Naive thymus-derived CD8-positive, alpha-beta T cell (primary cell): ENCODE measurements around the gene STT3B. TPM values are rescaled to one million over a fixed set of nuclear protein-coding genes. Genes with fewer than 3 reads are reported as not detected.
"Not testable (repeated sequence)": the region's sequence is repeated elsewhere in the genome, so short reads cannot be mapped to it uniquely, and the experiment has no call there.

Source experiments
- ATAC-seq, 2 donors: fragments of 150-1000 bp; cut with Tn5 transposase in 1 of 2; sonication (Bioruptor Pico), chemical (Tn5 transposase) in 1 of 2; 1 replicate in 1 of 2; 2 replicates in 1 of 2; pipeline ENCODE4 v1.10.0; 2021; ENCODE audit warnings: mild to moderate bottlenecking in 2 of 2, moderate library complexity in 2 of 2
- POLR2A ChIA-PET: fragments of 350-600 bp; sonication (Branson Sonifier 250); formaldehyde crosslinking; loops from one replicate; lab custom pipeline; 2021; ENCODE audit warnings: antibody characterized with exemption; lab: Charles Lee
- DNase-seq, 10 donors: peaks; one replicate each; pipeline versions ENCODE4 v3.0.0 to v3.0.0-alpha.2; 2020 to 2022
- H3K27ac Mint-ChIP-seq, 10 donors: one replicate each; pipeline ENCODE4 v1.8.0; 2020 to 2022; ENCODE audit warnings: mild to moderate bottlenecking in 10 of 10, mixed read lengths in 10 of 10, moderate library complexity in 4 of 10, inconsistent platforms in 1 of 10
- H3K27me3 Mint-ChIP-seq, 5 donors: one replicate each; pipeline ENCODE4 v1.8.0; 2021 to 2022; ENCODE audit warnings: mixed read lengths in 5 of 5
- H3K36me3 Mint-ChIP-seq, 3 donors: one replicate each; pipeline ENCODE4 v1.8.0; 2020 to 2022; ENCODE audit warnings: mixed read lengths in 3 of 3, mild to moderate bottlenecking in 2 of 3, inconsistent platforms in 1 of 3
- H3K4me1 Mint-ChIP-seq, 4 donors: one replicate each; pipeline ENCODE4 v1.8.0; 2021 to 2022; ENCODE audit warnings: mixed read lengths in 4 of 4
- H3K4me3 Mint-ChIP-seq, 10 donors: one replicate each; pipeline ENCODE4 v1.8.0; 2020 to 2022; ENCODE audit warnings: mild to moderate bottlenecking in 10 of 10, mixed read lengths in 10 of 10, moderate library complexity in 6 of 10, inconsistent platforms in 1 of 10
- H3K9me3 Mint-ChIP-seq, 9 donors: one replicate each; pipeline ENCODE4 v1.8.0; 2020 to 2022; ENCODE audit warnings: mixed read lengths in 9 of 9, mild to moderate bottlenecking in 3 of 9, inconsistent platforms in 1 of 9, moderate library complexity in 1 of 9
- polyA plus RNA-seq, 3 donors: library from polyadenylated mRNA; unstranded; fragments of 300-500 nt; fragmentation: Illumina TruSeq; gene quantifications; one replicate each; pipeline ENCODE4 v1.2.3, GENCODE V29; 2021
- total RNA-seq, 8 experiments: library from RNA in 2 of 8; stranded (reverse) in 2 of 8; gene quantifications; one replicate each; pipeline ENCODE4 v1.2.3 and lab custom pipeline; 2021 to 2026

The STT3B gene
- total and polyA plus RNA-seq, 5 experiments from 2014 or later = 85.1 to 108 (median 103) TPM

- Mint-ChIP-seq H3K27me3 (no peaks in the 10 kb centered on the region), H3K4me1 (peaks cover 20 to 53% (median 33%) of the 10 kb centered on the region in 4 donors), H3K4me3 (peak overlapping the region in 1 of 10 donors; percentile 15), H3K36me3 (peaks cover 5 to 44% (median 5%) of the 10 kb centered on the region in 3 donors), H3K27ac (peak overlapping the region in 4 of 10 donors; percentile 8 to 64 (median 18)), H3K9me3 (no peaks in the 10 kb centered on the region)
- ATAC-seq = no peak
- POLR2A ChIA-PET = no interaction called here
- DNase-seq = no peak
Measured at GRCh38 chr3:31576521-31576920, 43.8 kb downstream of the STT3B start.

GRCh38 chr3:31577232-31577631 is 44.5 kb downstream of the STT3B start:
- no peak for DNase-seq
- no peaks in the 10 kb centered on the region for H3K9me3 Mint-ChIP-seq
- ATAC-seq = no peak
- POLR2A ChIA-PET = no interaction called here
- H3K4me3 Mint-ChIP-seq = no peak overlapping the region
- no peaks in the 10 kb centered on the region for H3K27me3 Mint-ChIP-seq
- H3K27ac Mint-ChIP-seq = peak overlapping the region in 2 of 10 donors; percentile 44 to 48
- H3K36me3 Mint-ChIP-seq = peaks cover 11 to 52% (median 12%) of the 10 kb centered on the region in 3 donors
- peaks cover 25 to 57% (median 39%) of the 10 kb centered on the region in 4 donors for H3K4me1 Mint-ChIP-seq

GRCh38 chr3:31579828-31580227 is 47.1 kb downstream of the STT3B start:
- no peaks in the 10 kb centered on the region for H3K27me3 Mint-ChIP-seq
- peaks cover 29 to 74% (median 32%) of the 10 kb centered on the region in 3 donors for H3K36me3 Mint-ChIP-seq
- peaks cover 33 to 68% (median 58%) of the 10 kb centered on the region in 4 donors for H3K4me1 Mint-ChIP-seq
- no peak overlapping the region for H3K27ac Mint-ChIP-seq
- DNase-seq (no peak), ATAC-seq (no peak)
- peaks cover 0 to 11% (median 0%) of the 10 kb centered on the region in 9 donors for H3K9me3 Mint-ChIP-seq
- H3K4me3 Mint-ChIP-seq = no peak overlapping the region
- POLR2A ChIA-PET = no interaction called here

GRCh38 chr3:31580645-31581044 is 47.9 kb downstream of the STT3B start:
- Mint-ChIP-seq H3K4me3 (no peak overlapping the region), H3K4me1 (peaks cover 27 to 64% (median 59%) of the 10 kb centered on the region in 4 donors), H3K9me3 (peaks cover 0 to 15% (median 0%) of the 10 kb centered on the region in 9 donors), H3K27ac (peak overlapping the region in 1 of 10 donors; percentile 29), H3K36me3 (peaks cover 34 to 78% (median 38%) of the 10 kb centered on the region in 3 donors), H3K27me3 (no peaks in the 10 kb centered on the region)
- ATAC-seq (no peak), DNase-seq (no peak)
- POLR2A ChIA-PET = interaction anchor here (0.7 kb wide), 1 partner anchor 57 kb away, joined by 3 read pairs; no protein-coding TSS in a partner anchor

- Mint-ChIP-seq H3K4me1 (peaks cover 24 to 72% (median 62%) of the 10 kb centered on the region in 4 donors), H3K4me3 (peak overlapping the region in 5 of 10 donors; percentile 1 to 58 (median 8)), H3K27me3 (no peaks in the 10 kb centered on the region), H3K27ac (peak overlapping the region in 7 of 10 donors; percentile 3 to 76 (median 64)), H3K9me3 (peaks cover 0 to 25% (median 0%) of the 10 kb centered on the region in 9 donors), H3K36me3 (peaks cover 43 to 85% (median 49%) of the 10 kb centered on the region in 3 donors)
- ATAC-seq = no peak
- POLR2A ChIA-PET = no interaction called here
- no peak for DNase-seq
Measured at GRCh38 chr3:31581660-31582059, 48.9 kb downstream of the STT3B start.

- H3K9me3 Mint-ChIP-seq = peaks cover 4 to 78% (median 32%) of the 10 kb centered on the region in 9 donors
- H3K36me3 Mint-ChIP-seq = peaks cover 75 to 85% (median 85%) of the 10 kb centered on the region in 3 donors
- POLR2A ChIA-PET = interaction anchor here (1.4 kb wide), 1 partner anchor 56 kb away, joined by 4 read pairs; the partner anchor contains the start of gene STT3B
- no peak overlapping the region for H3K27ac Mint-ChIP-seq
- no peak overlapping the region for H3K4me3 Mint-ChIP-seq
- ATAC-seq (no peak), DNase-seq (no peak)
- H3K4me1 Mint-ChIP-seq = peaks cover 10 to 46% (median 39%) of the 10 kb centered on the region in 4 donors
- H3K27me3 Mint-ChIP-seq = no peaks in the 10 kb centered on the region
Measured at GRCh38 chr3:31589228-31589627, 56.5 kb downstream of the STT3B start.

GRCh38 chr3:31590650-31591049 is 57.9 kb downstream of the STT3B start:
- POLR2A ChIA-PET = interaction anchor here (1.4 kb wide), 1 partner anchor 58 kb away, joined by 4 read pairs; the partner anchor contains the start of gene STT3B
- no peaks in the 10 kb centered on the region for H3K27me3 Mint-ChIP-seq
- no peak for DNase-seq
- no peak overlapping the region for H3K4me3 Mint-ChIP-seq
- peaks cover 15 to 60% (median 50%) of the 10 kb centered on the region in 4 donors for H3K4me1 Mint-ChIP-seq
- H3K27ac Mint-ChIP-seq = no peak overlapping the region
- ATAC-seq = no peak
- peaks cover 4 to 72% (median 32%) of the 10 kb centered on the region in 9 donors for H3K9me3 Mint-ChIP-seq
- H3K36me3 Mint-ChIP-seq = peaks cover 80 to 92% (median 90%) of the 10 kb centered on the region in 3 donors

GRCh38 chr3:31592764-31593163 is 60.0 kb downstream of the STT3B start:
- peaks cover 4 to 59% (median 32%) of the 10 kb centered on the region in 9 donors for H3K9me3 Mint-ChIP-seq
- DNase-seq = no peak
- POLR2A ChIA-PET = no interaction called here
- H3K27me3 Mint-ChIP-seq = no peaks in the 10 kb centered on the region
- H3K36me3 Mint-ChIP-seq = peaks cover 69 to 90% (median 76%) of the 10 kb centered on the region in 3 donors
- ATAC-seq = no peak
- peaks cover 22 to 57% (median 54%) of the 10 kb centered on the region in 4 donors for H3K4me1 Mint-ChIP-seq
- H3K27ac Mint-ChIP-seq = peak overlapping the region in 1 of 10 donors; percentile 24
- H3K4me3 Mint-ChIP-seq = peak overlapping the region in 2 of 10 donors; percentile 2 to 64

- POLR2A ChIA-PET = no interaction called here
- Mint-ChIP-seq H3K4me1 (peaks cover 18 to 54% (median 51%) of the 10 kb centered on the region in 4 donors), H3K36me3 (peaks cover 51 to 87% (median 57%) of the 10 kb centered on the region in 3 donors), H3K9me3 (peaks cover 0 to 25% (median 13%) of the 10 kb centered on the region in 9 donors), H3K27me3 (no peaks in the 10 kb centered on the region), H3K27ac (peak overlapping the region in 7 of 10 donors; percentile 5 to 84 (median 31)), H3K4me3 (no peak overlapping the region)
- ATAC-seq = no peak
- no peak for DNase-seq
Measured at GRCh38 chr3:31596176-31596575, 63.5 kb downstream of the STT3B start.

- ATAC-seq (no peak), DNase-seq (no peak)
- POLR2A ChIA-PET = no interaction called here
- Mint-ChIP-seq H3K4me3 (no peak overlapping the region), H3K9me3 (peaks cover 0 to 23% (median 7%) of the 10 kb centered on the region in 9 donors), H3K36me3 (peaks cover 40 to 86% (median 54%) of the 10 kb centered on the region in 3 donors), H3K27ac (peak overlapping the region in 1 of 10 donors; percentile 19), H3K4me1 (peaks cover 14 to 27% (median 24%) of the 10 kb centered on the region in 4 donors), H3K27me3 (no peaks in the 10 kb centered on the region)
Measured at GRCh38 chr3:31600431-31600830, 67.7 kb downstream of the STT3B start.

GRCh38 chr3:31605333-31605732 is 72.6 kb downstream of the STT3B start:
- POLR2A ChIA-PET, DNase-seq, H3K4me3 Mint-ChIP-seq, ATAC-seq, H3K27me3 Mint-ChIP-seq: not testable (repeated sequence)
- Mint-ChIP-seq H3K27ac (peak overlapping the region in 3 of 10 donors; percentile 37 to 70 (median 38)), H3K36me3 (peaks cover 52 to 84% (median 78%) of the 10 kb centered on the region in 3 donors), H3K9me3 (peaks cover 0 to 50% (median 19%) of the 10 kb centered on the region in 9 donors), H3K4me1 (peaks cover 15 to 44% (median 35%) of the 10 kb centered on the region in 4 donors)

- Mint-ChIP-seq H3K27ac (no peak overlapping the region), H3K4me1 (peaks cover 15 to 49% (median 40%) of the 10 kb centered on the region in 4 donors), H3K9me3 (peaks cover 0 to 50% (median 19%) of the 10 kb centered on the region in 9 donors), H3K36me3 (peaks cover 52 to 82% (median 72%) of the 10 kb centered on the region in 3 donors), H3K4me3 (peak overlapping the region in 1 of 10 donors; percentile 6), H3K27me3 (no peaks in the 10 kb centered on the region)
- ATAC-seq (no peak), DNase-seq (no peak)
- POLR2A ChIA-PET = no interaction called here
Measured at GRCh38 chr3:31606453-31606852, 73.7 kb downstream of the STT3B start.

GRCh38 chr3:31610700-31611275 is 78.1 kb downstream of the STT3B start:
- H3K4me3 Mint-ChIP-seq = peak overlapping the region in 1 of 10 donors; percentile 27
- POLR2A ChIA-PET = no interaction called here
- peaks cover 26 to 78% (median 60%) of the 10 kb centered on the region in 4 donors for H3K4me1 Mint-ChIP-seq

More at GRCh38 chr3:31610700-31611275, 78.1 kb downstream of the STT3B start:
- H3K27me3 Mint-ChIP-seq = no peaks in the 10 kb centered on the region
- peak in 1 of 10 donors; percentile 6 for DNase-seq
- H3K36me3 Mint-ChIP-seq = peaks cover 24 to 66% (median 57%) of the 10 kb centered on the region in 3 donors
- H3K27ac Mint-ChIP-seq = peak overlapping the region in 3 of 10 donors; percentile 4 to 49 (median 27)
- no peak for ATAC-seq
- peaks cover 0 to 25% (median 9%) of the 10 kb centered on the region in 9 donors for H3K9me3 Mint-ChIP-seq
